Esophagus squamous epithelium (tissue), 4 donors: ENCODE measurements around the gene SUPT20HL2.

Experiments
- POLR2A ChIP-seq, 4 donors: fragments of 450-650 bp; IDR thresholded peaks; one replicate each; pipeline ENCODE4 v1.6.1; 2017; ENCODE audit warnings: antibody characterized with exemption in 4 of 4, mild to moderate bottlenecking in 4 of 4, moderate library complexity in 3 of 4
- TF ChIP-seq, protein P1 (sequence below), 6 experiments: fragments of 450-650 bp in 4 of 6; fragments of 200-600 bp in 2 of 6; sonication (generic) in 2 of 6; IDR thresholded peaks; one replicate each; pipeline ENCODE4 v1.5.1; 2016 to 2019; ENCODE audit warnings: antibody characterized with exemption in 6 of 6, mild to moderate bottlenecking in 4 of 6, moderate library complexity in 4 of 6

DNA sequence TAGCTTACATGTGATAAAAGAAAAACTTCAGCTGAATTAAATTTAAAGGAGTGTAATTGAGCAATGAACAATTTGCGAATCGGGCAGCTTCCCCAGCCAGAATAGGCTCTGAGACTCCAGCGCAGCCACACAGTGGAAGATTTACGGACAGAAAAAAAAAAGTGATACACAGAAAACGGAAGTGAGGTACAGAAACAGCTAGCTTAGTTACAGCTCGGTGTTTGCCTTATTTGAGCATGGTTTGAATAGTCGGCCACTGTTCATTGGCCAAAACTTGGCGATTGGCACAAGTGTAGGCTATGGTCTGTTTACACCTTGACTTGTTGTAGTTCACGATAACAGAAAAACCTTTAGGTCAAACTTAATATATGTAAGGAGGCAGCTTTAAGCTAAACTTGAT is 29.9 kb upstream of the SUPT20HL2 start:
- TF ChIP-seq, protein P1, sequence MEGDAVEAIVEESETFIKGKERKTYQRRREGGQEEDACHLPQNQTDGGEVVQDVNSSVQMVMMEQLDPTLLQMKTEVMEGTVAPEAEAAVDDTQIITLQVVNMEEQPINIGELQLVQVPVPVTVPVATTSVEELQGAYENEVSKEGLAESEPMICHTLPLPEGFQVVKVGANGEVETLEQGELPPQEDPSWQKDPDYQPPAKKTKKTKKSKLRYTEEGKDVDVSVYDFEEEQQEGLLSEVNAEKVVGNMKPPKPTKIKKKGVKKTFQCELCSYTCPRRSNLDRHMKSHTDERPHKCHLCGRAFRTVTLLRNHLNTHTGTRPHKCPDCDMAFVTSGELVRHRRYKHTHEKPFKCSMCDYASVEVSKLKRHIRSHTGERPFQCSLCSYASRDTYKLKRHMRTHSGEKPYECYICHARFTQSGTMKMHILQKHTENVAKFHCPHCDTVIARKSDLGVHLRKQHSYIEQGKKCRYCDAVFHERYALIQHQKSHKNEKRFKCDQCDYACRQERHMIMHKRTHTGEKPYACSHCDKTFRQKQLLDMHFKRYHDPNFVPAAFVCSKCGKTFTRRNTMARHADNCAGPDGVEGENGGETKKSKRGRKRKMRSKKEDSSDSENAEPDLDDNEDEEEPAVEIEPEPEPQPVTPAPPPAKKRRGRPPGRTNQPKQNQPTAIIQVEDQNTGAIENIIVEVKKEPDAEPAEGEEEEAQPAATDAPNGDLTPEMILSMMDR (IDR thresholded peaks at IDR 0.05), result no peak
- no peak for TF ChIP-seq POLR2A (IDR thresholded peaks at IDR 0.05)
